Activated naive CD8-positive, alpha-beta T cell treated with anti-CD3 and anti-CD28 coated beads, Interleukin-2, amount 10 ng/mL, durations not matched to agents 7 days and 5 days (primary cell): ENCODE measurements around the gene GPR155. TPM values are rescaled to one million over a fixed set of nuclear protein-coding genes. Genes with fewer than 3 reads are reported as not detected.

Experiments
- ATAC-seq: fragments of 150-1000 bp; cut with Tn5 transposase; one replicate; pipeline ENCODE4 v1.10.0; 2021; ENCODE audit warnings: low read depth, moderate library complexity
- POLR2A ChIA-PET: fragments of 350-600 bp; sonication (Branson Sonifier 250); formaldehyde crosslinking; loops from one replicate; lab custom pipeline; 2021; ENCODE audit warnings: antibody characterized with exemption; lab: Charles Lee
- DNase-seq: peaks from one replicate; pipeline ENCODE4 v3.0.0; 2021
- H3K27ac Mint-ChIP-seq: one replicate; pipeline ENCODE4 v1.8.0; 2022; ENCODE audit warnings: mild to moderate bottlenecking, mixed read lengths
- H3K27me3 Mint-ChIP-seq: one replicate; pipeline ENCODE4 v1.8.0; 2022; ENCODE audit warnings: mild to moderate bottlenecking, moderate library complexity, mixed read lengths
- H3K36me3 Mint-ChIP-seq: one replicate; pipeline ENCODE4 v1.8.0; 2021; ENCODE audit warnings: mild to moderate bottlenecking, mixed read lengths
- H3K4me1 Mint-ChIP-seq: one replicate; pipeline ENCODE4 v1.8.0; 2021; ENCODE audit warnings: mixed read lengths
- H3K4me3 Mint-ChIP-seq: one replicate; pipeline ENCODE4 v1.8.0; 2022; ENCODE audit warnings: mild to moderate bottlenecking, moderate library complexity, mixed read lengths
- H3K9me3 Mint-ChIP-seq: one replicate; pipeline ENCODE4 v1.8.0; 2021; ENCODE audit warnings: mixed read lengths
- total RNA-seq, 2 experiments: library from RNA; stranded (reverse); gene quantifications; one replicate each; pipeline ENCODE4 v1.2.3, GENCODE V29; 2021

The GPR155 gene, protein sequence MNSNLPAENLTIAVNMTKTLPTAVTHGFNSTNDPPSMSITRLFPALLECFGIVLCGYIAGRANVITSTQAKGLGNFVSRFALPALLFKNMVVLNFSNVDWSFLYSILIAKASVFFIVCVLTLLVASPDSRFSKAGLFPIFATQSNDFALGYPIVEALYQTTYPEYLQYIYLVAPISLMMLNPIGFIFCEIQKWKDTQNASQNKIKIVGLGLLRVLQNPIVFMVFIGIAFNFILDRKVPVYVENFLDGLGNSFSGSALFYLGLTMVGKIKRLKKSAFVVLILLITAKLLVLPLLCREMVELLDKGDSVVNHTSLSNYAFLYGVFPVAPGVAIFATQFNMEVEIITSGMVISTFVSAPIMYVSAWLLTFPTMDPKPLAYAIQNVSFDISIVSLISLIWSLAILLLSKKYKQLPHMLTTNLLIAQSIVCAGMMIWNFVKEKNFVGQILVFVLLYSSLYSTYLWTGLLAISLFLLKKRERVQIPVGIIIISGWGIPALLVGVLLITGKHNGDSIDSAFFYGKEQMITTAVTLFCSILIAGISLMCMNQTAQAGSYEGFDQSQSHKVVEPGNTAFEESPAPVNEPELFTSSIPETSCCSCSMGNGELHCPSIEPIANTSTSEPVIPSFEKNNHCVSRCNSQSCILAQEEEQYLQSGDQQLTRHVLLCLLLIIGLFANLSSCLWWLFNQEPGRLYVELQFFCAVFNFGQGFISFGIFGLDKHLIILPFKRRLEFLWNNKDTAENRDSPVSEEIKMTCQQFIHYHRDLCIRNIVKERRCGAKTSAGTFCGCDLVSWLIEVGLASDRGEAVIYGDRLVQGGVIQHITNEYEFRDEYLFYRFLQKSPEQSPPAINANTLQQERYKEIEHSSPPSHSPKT
- total RNA-seq = 10 to 100 TPM; 24.3 to 25.8 TPM

DNA sequence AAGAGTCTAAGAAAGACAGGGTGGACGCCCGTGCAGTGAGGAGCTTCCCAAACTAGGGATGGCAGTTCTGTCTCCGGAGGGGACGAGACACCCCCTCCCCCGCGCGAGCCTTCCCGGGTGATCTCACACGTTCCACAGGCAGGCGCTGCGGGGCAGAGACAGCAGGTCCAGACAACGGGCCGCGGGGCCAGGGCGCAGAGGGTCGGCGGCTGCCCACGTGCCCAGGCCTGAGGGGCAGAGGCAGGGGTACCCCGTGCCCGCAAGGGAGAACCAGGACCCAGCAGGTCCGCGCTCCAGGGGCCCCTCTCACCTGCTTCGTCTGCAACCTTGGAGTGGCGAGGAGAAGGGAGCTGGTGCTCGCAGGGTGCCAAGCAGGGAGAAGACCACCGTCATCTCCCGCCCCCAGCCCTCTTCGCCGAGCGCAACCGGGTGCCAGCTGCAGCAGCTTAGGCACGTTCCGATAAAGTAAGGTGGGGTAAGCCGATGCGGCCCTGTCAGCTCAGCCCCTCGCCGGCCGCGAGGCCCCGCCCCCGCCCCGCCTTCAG is at the start of gene GPR155:
Gene GPR155 (minus strand): TSS at position 467 of the 545 bp plus-strand sequence. CDS start 5,073 bp downstream, outside the sequence.
- peak; percentile 72 for DNase-seq
- POLR2A ChIA-PET = interaction anchor here (0.7 to 2.0 kb wide), 10 partner anchors 16 to 111 kb away, joined by 3 to 8 read pairs (median 5); partner anchors contain the start of genes SCRN3 and WIPF1
- Mint-ChIP-seq H3K4me1 (peaks cover 53% of the 10 kb centered on the region), H3K27ac (peak within 1 kb of the TSS; percentile 96), H3K36me3 (peaks cover 11% of the 10 kb centered on the region), H3K9me3 (no peaks in the 10 kb centered on the region), H3K27me3 (no peaks in the 10 kb centered on the region), H3K4me3 (peak within 1 kb of the TSS; percentile 100)
- peak; percentile 53 for ATAC-seq

DNA sequence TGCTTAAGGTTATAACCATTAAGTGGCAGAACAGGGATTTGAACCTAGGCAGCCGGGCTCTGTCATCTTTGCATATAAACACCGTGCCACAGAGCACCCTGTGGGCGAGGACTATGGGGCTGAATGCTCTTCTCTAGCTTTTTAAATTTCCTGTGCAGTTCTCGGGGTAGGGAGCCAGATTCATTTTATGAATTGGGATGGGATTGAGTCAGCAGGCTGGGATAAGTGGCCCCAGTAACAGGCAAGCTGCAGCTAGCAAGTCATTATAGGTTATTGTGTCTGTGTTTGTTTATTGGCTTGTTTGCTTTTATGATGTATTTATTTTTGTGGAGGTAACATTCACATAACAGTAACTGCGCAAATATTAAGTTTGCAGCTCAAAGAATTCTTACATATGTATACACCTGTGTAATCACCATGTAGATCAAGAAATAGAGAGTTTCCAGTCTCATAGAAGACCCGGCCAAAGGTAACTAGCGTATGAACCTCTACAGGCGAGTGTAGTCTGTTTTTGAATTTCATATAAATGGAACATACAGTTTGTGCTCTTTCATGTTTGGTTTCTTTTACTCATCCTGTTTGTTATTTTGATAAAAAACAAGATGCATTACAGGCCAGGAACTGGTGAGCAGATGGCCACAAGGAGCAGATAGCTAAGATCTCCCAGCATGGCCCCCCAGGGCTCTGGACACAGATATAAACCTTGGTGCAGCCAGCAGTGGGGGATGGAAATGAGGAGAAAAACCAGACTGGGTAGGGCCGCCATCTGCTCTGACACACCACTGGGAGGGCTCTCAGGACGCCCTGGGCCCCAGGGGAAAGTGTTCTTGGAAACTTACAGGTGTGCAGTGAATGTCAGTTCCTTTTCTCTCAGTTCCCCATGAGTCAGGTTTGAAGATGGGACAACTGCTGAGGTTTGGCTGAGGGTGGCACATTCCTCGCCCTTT is 49.2 kb upstream of the GPR155 start:
- Mint-ChIP-seq H3K27me3 (peaks cover 2% of the 10 kb centered on the region), H3K4me1 (peaks cover 7% of the 10 kb centered on the region), H3K27ac (no peak overlapping the region), H3K4me3 (no peak overlapping the region), H3K9me3 (no peaks in the 10 kb centered on the region), H3K36me3 (no peaks in the 10 kb centered on the region)
- no peak for ATAC-seq
- POLR2A ChIA-PET = no interaction called here
- DNase-seq = no peak

DNA sequence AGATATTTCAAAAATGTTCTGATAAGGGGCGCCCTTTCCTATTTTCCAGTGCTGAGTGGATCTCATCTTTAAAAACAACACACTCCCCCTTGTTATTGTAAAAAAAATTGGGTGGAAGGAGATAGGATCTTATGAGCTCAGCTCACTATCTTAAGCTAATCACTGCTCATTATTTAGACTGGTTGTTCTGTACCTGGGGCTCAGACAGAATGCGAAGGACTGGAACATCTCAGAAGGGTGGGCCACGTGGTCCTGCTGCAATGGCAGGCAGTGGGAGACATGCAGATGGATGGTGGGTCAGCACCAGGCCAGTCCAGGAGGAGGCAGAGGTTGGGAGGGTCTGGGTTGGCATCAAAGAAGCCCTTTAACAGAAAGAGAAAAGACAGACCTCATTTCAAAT is 48.3 kb upstream of the GPR155 start:
- ATAC-seq (no peak), DNase-seq (no peak)
- Mint-ChIP-seq H3K27me3 (peaks cover 5% of the 10 kb centered on the region), H3K4me1 (peaks cover 7% of the 10 kb centered on the region), H3K36me3 (no peaks in the 10 kb centered on the region), H3K27ac (no peak overlapping the region), H3K4me3 (no peak overlapping the region), H3K9me3 (no peaks in the 10 kb centered on the region)
- POLR2A ChIA-PET = no interaction called here

DNA sequence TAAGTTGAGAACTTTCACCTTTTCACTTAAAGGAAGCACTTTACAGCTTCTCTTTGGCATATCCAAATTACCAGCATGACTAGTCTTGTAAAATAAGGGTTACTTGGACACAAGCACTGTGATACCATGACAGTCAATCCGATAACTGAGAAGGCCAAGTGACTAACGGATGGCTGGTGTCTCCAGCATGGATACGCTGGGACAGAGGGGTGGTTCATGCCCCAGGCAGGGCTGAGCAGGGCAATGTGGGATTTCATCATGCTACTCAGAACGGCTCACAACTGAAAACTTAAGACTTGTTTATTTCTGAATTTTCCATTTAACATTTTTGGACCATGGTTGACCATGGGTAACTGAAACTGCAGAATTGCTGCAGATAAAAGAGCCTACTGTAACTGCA is 43.1 kb upstream of the GPR155 start:
- no peak overlapping the region for H3K27ac Mint-ChIP-seq
- H3K4me3 Mint-ChIP-seq = no peak overlapping the region
- POLR2A ChIA-PET = no interaction called here
- H3K4me1 Mint-ChIP-seq = peaks cover 1% of the 10 kb centered on the region
- H3K9me3 Mint-ChIP-seq = peaks cover 5% of the 10 kb centered on the region
- DNase-seq (no peak), ATAC-seq (no peak)
- peaks cover 6% of the 10 kb centered on the region for H3K36me3 Mint-ChIP-seq
- peaks cover 3% of the 10 kb centered on the region for H3K27me3 Mint-ChIP-seq

DNA sequence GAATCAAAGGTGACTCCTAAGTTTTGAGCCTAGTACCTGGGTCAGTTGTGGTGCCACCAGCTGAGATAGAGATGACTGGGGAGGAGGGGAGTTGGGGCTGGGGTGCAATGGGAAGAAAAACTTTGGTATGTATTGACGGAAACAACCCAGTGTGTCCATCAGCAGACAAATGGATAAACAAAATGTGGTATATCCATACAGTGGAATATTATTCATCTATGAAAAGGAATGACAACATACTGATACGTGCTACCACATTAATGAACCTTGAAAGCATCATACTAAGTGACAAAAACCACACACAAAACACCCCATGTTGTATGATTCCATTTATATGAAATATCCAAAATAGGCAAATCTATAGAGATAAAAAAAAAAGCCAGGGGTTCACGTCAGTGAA is 41.1 kb upstream of the GPR155 start:
- POLR2A ChIA-PET = interaction anchor here (1.3 kb wide), 1 partner anchor 15 kb away, joined by 3 read pairs; no protein-coding TSS in a partner anchor

DNA sequence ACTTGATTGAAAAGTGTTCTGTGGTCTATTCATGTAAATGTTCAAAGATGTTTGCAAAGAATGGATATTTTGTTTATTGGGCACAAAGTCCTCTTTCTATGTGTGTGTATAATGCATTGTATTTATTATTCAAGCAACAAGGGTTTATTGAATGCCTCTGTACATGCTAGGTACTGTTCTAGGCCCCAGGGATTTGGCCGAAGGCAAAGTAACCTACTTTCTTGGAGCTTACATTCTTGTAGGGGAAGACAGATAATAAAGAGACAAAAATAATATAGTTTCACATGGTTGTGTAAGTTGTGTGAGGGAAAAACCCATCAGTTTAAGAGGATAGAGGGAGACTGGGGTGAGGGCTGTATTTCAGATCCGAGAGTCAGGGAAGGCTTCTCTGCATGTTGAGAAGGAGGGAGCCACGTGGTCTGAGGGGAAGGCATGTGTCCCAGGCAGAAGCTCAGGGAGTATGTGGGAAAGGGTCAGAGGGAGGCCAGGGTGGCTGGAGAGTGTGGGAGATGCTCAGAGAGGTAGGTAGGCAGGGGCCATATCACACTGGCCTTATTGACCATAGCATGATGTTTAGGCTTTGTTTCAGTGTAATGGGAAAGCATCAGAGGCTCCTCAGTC is 40.4 kb upstream of the GPR155 start:
- peaks cover 3% of the 10 kb centered on the region for H3K27me3 Mint-ChIP-seq
- no peak for ATAC-seq
- H3K4me3 Mint-ChIP-seq = no peak overlapping the region
- no peak overlapping the region for H3K27ac Mint-ChIP-seq
- POLR2A ChIA-PET = interaction anchor here (1.3 kb wide), 1 partner anchor 15 kb away, joined by 3 read pairs; no protein-coding TSS in a partner anchor
- peaks cover 5% of the 10 kb centered on the region for H3K9me3 Mint-ChIP-seq
- no peak for DNase-seq
- H3K36me3 Mint-ChIP-seq = peaks cover 10% of the 10 kb centered on the region
- H3K4me1 Mint-ChIP-seq = peaks cover 11% of the 10 kb centered on the region

More for the DNA sequence above, 41.1 kb upstream of the GPR155 start:
- no peak for DNase-seq
- Mint-ChIP-seq H3K4me3 (no peak overlapping the region), H3K9me3 (peaks cover 5% of the 10 kb centered on the region), H3K27ac (no peak overlapping the region), H3K36me3 (peaks cover 10% of the 10 kb centered on the region), H3K4me1 (peaks cover 11% of the 10 kb centered on the region), H3K27me3 (peaks cover 3% of the 10 kb centered on the region)
- no peak for ATAC-seq

DNA sequence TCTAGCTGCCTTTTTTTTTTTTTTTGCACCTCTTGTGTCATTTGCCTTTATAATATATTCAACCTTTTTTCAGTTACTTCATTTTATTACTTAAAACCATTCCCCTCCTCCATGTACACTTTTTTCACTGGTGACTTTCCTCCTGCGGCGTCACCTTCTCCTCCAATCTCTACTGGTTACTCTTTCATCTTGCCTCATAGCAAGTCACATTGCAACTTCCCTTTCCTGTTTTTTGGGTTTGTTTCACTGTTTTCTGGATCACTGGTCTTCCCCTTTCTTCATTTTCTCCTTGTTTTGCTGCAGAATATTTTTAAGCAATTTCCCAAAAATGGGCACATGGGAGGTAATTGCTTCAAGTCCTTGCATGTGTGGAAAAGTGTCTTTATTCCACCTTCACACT is 37.7 kb upstream of the GPR155 start:
- Mint-ChIP-seq H3K27ac (no peak overlapping the region), H3K27me3 (no peaks in the 10 kb centered on the region), H3K36me3 (peaks cover 10% of the 10 kb centered on the region), H3K4me1 (peaks cover 13% of the 10 kb centered on the region), H3K4me3 (peak overlapping the region; percentile 18), H3K9me3 (peaks cover 5% of the 10 kb centered on the region)
- POLR2A ChIA-PET = interaction anchor here (1.2 kb wide), 1 partner anchor 38 kb away, joined by 8 read pairs; the partner anchor contains the start of gene GPR155
- ATAC-seq = no peak
- DNase-seq = no peak

DNA sequence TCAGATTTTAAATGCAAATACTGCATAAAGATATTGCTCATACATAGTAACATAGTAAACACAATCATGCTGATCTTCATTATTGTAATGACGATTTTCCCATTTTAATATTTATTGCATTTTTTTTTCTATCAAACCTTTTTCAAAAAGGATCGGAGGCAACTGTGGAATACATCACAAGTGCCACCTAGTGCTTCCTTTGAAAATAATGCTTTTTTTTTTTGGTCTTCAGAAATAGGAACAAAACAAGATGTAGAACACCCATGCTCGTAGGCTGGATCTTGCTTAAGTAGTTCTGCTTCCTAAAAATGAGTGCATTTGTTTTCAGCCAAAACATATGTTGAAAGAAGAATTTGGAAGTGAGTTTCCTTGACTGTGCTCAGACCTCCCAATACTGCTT is 35.7 kb upstream of the GPR155 start:
- Mint-ChIP-seq H3K4me3 (no peak overlapping the region), H3K27me3 (no peaks in the 10 kb centered on the region), H3K27ac (no peak overlapping the region), H3K36me3 (peaks cover 10% of the 10 kb centered on the region), H3K9me3 (peaks cover 3% of the 10 kb centered on the region), H3K4me1 (peaks cover 19% of the 10 kb centered on the region)
- ATAC-seq (no peak), DNase-seq (no peak)
- POLR2A ChIA-PET = no interaction called here

DNA sequence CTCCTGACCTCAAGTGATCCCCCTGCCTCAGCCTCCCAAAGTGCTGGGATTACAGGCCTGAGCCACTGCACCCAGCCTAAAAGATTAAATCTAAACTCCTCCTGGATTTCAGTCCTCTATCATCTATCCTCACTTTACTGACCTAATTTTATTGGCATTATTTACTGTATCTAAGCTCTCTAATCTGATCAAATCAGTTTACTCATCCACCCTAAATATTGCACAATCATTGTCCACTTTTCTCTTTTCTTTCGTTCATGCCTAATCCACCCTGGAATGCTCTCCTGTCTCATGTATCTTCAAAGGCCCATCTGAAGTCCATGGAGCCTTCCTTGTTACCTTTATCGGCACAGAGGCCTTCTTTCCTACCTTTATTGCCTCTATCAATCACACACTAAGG is 31.6 kb upstream of the GPR155 start:
- H3K27ac Mint-ChIP-seq = peak overlapping the region; percentile 48
- ATAC-seq = no peak
- H3K9me3 Mint-ChIP-seq = peaks cover 7% of the 10 kb centered on the region
- POLR2A ChIA-PET = no interaction called here
- no peak for DNase-seq
- no peaks in the 10 kb centered on the region for H3K27me3 Mint-ChIP-seq
- H3K4me3 Mint-ChIP-seq = no peak overlapping the region
- H3K36me3 Mint-ChIP-seq = peaks cover 2% of the 10 kb centered on the region
- H3K4me1 Mint-ChIP-seq = peaks cover 18% of the 10 kb centered on the region

DNA sequence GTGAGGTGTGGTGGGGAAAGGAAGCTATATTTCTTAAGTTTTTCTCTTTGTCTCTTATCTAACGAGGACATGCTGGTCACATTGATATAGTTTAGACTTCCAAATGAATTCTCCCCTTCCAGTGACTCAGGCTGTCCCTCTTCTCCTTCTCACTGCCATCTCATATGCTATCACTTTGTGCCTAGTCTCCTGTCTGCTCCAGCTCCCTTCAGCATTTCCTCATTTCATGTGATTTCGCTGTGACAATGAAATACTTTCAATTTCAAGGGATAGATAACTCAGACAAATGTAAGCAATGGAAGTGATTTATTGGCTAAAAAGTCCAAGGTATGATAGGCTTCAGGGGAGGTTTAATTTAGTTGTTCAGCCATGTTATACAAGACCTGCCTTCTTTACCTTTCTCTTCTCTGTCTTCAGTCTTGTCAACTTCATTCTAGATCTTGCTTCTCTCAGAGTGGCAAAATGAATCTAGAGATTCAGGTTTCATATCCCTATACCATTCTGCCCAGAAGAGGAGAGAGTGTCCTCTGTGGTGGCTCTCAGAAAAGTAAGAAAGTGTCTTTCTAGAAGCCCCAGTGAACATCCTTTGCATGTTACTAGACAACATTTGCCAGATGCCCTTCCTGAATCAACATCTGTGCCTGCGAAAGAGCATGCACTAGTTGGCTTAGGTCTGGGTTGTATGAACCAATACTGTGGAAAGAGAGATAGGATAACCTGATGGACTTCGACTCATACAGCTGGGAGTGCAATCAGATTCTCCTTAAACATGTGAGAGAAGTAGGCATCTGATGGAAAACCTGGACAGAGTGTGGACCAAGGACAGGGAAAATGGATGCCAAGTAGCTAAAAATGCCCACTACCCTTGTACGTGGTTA is 29.9 kb upstream of the GPR155 start:
- Mint-ChIP-seq H3K27ac (peak overlapping the region; percentile 1), H3K4me3 (no peak overlapping the region), H3K27me3 (no peaks in the 10 kb centered on the region), H3K4me1 (peaks cover 21% of the 10 kb centered on the region), H3K36me3 (peaks cover 13% of the 10 kb centered on the region), H3K9me3 (peaks cover 14% of the 10 kb centered on the region)
- ATAC-seq (no peak), DNase-seq (no peak)
- POLR2A ChIA-PET = interaction anchor here (1.0 kb wide), 1 partner anchor 30 kb away, joined by 4 read pairs; the partner anchor contains the start of gene GPR155

DNA sequence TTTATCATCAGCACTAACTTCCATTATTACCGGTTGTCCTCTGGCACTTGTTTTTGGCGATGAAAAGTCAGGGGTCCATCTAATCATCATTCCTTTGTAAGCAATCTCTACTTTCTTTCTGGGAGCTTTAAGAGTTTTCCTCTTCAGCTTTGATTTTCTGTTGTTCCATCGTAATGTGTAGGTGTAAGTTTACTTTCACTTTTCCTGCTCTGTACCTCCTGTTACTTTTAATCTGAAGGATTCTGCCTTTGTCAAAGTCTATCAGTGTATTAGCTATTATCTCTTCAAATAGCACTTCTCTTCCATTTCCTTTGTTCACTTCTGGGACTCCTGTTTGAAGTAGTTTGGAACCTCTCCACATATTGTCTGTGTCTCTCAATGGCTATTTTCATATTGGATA is 25.5 kb upstream of the GPR155 start:
- Mint-ChIP-seq H3K4me3 (peak overlapping the region; percentile 31), H3K9me3 (peaks cover 32% of the 10 kb centered on the region), H3K4me1 (peaks cover 12% of the 10 kb centered on the region), H3K36me3 (peaks cover 36% of the 10 kb centered on the region), H3K27me3 (no peaks in the 10 kb centered on the region), H3K27ac (no peak overlapping the region)
- POLR2A ChIA-PET = no interaction called here
- no peak for ATAC-seq
- no peak for DNase-seq
